WTC11 (cell line): ENCODE results near the gene ZCCHC7. TPM values are rescaled to one million over a fixed set of nuclear protein-coding genes. Genes with fewer than 3 reads are reported as not detected.
A peak's percentile ranks its signal among the peaks of the same experiment; 100 is the strongest.

Experiments
- ATAC-seq: fragments of 200-7000 bp; cut with Tn5 transposase; 2 replicates; pipeline ENCODE4 v1.10.0; 2021; ENCODE audit warnings: mild to moderate bottlenecking, moderate library complexity
- CTCF ChIA-PET: fragments of 300-600 bp; sonication (Branson Sonifier 250); formaldehyde crosslinking; loops from one replicate; lab custom pipeline; 2021; ENCODE audit warnings: antibody characterized with exemption; lab: Charles Lee
- POLR2A ChIA-PET: fragments of 350-600 bp; sonication (Branson Sonifier 250); formaldehyde crosslinking; loops from one replicate; lab custom pipeline; 2021; ENCODE audit warnings: antibody characterized with exemption; lab: Charles Lee
- DNase-seq: peaks from one replicate; pipeline ENCODE4 v3.0.0; 2021; ENCODE audit warnings: low spot score
- H3K27ac Mint-ChIP-seq: 2 replicates; pipeline ENCODE4 v1.8.0; 2021; ENCODE audit warnings: mixed read lengths
- H3K27me3 Mint-ChIP-seq: 2 replicates; pipeline ENCODE4 v1.8.0; 2021; ENCODE audit warnings: low read depth, mild to moderate bottlenecking, moderate library complexity, mixed read lengths
- H3K36me3 Mint-ChIP-seq: 2 replicates; pipeline ENCODE4 v1.8.0; 2021; ENCODE audit warnings: mixed read lengths
- H3K4me1 Mint-ChIP-seq: 2 replicates; pipeline ENCODE4 v1.8.0; 2022; ENCODE audit warnings: mixed read lengths
- H3K4me3 Mint-ChIP-seq: 2 replicates; pipeline ENCODE4 v1.8.0; 2021; ENCODE audit warnings: mild to moderate bottlenecking, moderate library complexity, mixed read lengths
- H3K9me3 Mint-ChIP-seq: 2 replicates; pipeline ENCODE4 v1.8.0; 2021; ENCODE audit warnings: mixed read lengths
- ATF1 ChIP-seq: sonication (generic); formaldehyde crosslinking; IDR thresholded peaks from 2 replicates; pipeline ENCODE4 v1.8.1; 2023; ENCODE audit warnings: mild to moderate bottlenecking, moderate library complexity, missing genetic modification reagents
- ATF2 ChIP-seq: sonication (generic); formaldehyde crosslinking; IDR thresholded peaks from 2 replicates; pipeline ENCODE4 v1.8.1; 2022; ENCODE audit warnings: low read depth, missing genetic modification reagents, borderline replicate concordance
- CTCF ChIP-seq: fragments of 200-600 bp; IDR thresholded peaks from 2 replicates; pipeline ENCODE4 v1.8.0; 2022; ENCODE audit warnings: antibody characterized with exemption
- E2F1 ChIP-seq: sonication (generic); formaldehyde crosslinking; IDR thresholded peaks from 2 replicates; pipeline ENCODE4 v1.8.0; 2022; ENCODE audit warnings: mild to moderate bottlenecking, missing genetic modification reagents
- ERG ChIP-seq: fragments of 250-450 bp; sonication (Bioruptor Pico); IDR thresholded peaks from 2 replicates; pipeline ENCODE4 v1.8.0; 2021; ENCODE audit warnings: mild to moderate bottlenecking
- ESRRA ChIP-seq: sonication (generic); formaldehyde crosslinking; IDR thresholded peaks from 2 replicates; pipeline ENCODE4 v1.8.1; 2022; ENCODE audit warnings: mild to moderate bottlenecking, missing genetic modification reagents, borderline replicate concordance
- FOXJ3 ChIP-seq: sonication (generic); formaldehyde crosslinking; IDR thresholded peaks from 2 replicates; pipeline ENCODE4 v1.9.0; 2021; ENCODE audit warnings: missing genetic modification reagents, mild to moderate bottlenecking, borderline replicate concordance
- FOXK1 ChIP-seq: sonication (generic); formaldehyde crosslinking; IDR thresholded peaks from 2 replicates; pipeline ENCODE4 v1.8.0; 2022; ENCODE audit warnings: mild to moderate bottlenecking, moderate library complexity, missing genetic modification reagents
- HMGA2 ChIP-seq: fragments of 250-450 bp; sonication (Bioruptor Pico); IDR thresholded peaks from 2 replicates; pipeline ENCODE4 v1.4.0; 2021; ENCODE audit warnings: mild to moderate bottlenecking, moderate library complexity
- HMGXB4 ChIP-seq: sonication (generic); formaldehyde crosslinking; IDR thresholded peaks from 2 replicates; pipeline ENCODE4 v1.8.1; 2023; ENCODE audit warnings: mild to moderate bottlenecking, moderate library complexity, missing genetic modification reagents
- JAZF1 ChIP-seq: fragments of 250-450 bp; sonication (Bioruptor Pico); IDR thresholded peaks from 2 replicates; pipeline ENCODE4 v1.9.0; 2021; ENCODE audit warnings: moderate library complexity, mild to moderate bottlenecking, inconsistent platforms
- MYBL2 ChIP-seq: sonication (generic); formaldehyde crosslinking; IDR thresholded peaks from 2 replicates; pipeline ENCODE4 v1.8.1; 2023; ENCODE audit warnings: mild to moderate bottlenecking, moderate library complexity, missing genetic modification reagents
- NR1H2 ChIP-seq: sonication (generic); formaldehyde crosslinking; IDR thresholded peaks from 2 replicates; pipeline ENCODE4 v1.9.0; 2021; ENCODE audit warnings: mild to moderate bottlenecking, moderate library complexity, missing genetic modification reagents
- NR2C2 ChIP-seq: sonication (generic); formaldehyde crosslinking; IDR thresholded peaks from 2 replicates; pipeline ENCODE4 v1.8.0; 2022; ENCODE audit warnings: mild to moderate bottlenecking, missing genetic modification reagents
- PREB ChIP-seq: sonication (generic); formaldehyde crosslinking; IDR thresholded peaks from 2 replicates; pipeline ENCODE4 v1.8.1; 2022; ENCODE audit warnings: mild to moderate bottlenecking, missing genetic modification reagents, moderate library complexity, borderline replicate concordance
- SMAD3 ChIP-seq: sonication (generic); formaldehyde crosslinking; IDR thresholded peaks from 2 replicates; pipeline ENCODE4 v1.8.0; 2022; ENCODE audit warnings: missing genetic modification reagents, mild to moderate bottlenecking, borderline replicate concordance
- SMAD4 ChIP-seq: sonication (generic); formaldehyde crosslinking; IDR thresholded peaks from 2 replicates; pipeline ENCODE4 v1.8.0; 2022; ENCODE audit warnings: mild to moderate bottlenecking, missing genetic modification reagents
- STAT6 ChIP-seq: sonication (generic); formaldehyde crosslinking; conservative IDR thresholded peaks from 2 replicates; pipeline ENCODE4 v1.8.1; 2023; ENCODE audit warnings: mild to moderate bottlenecking, low read depth, missing genetic modification reagents, moderate library complexity
- ZNF263 ChIP-seq: sonication (generic); formaldehyde crosslinking; IDR thresholded peaks from 2 replicates; pipeline ENCODE4 v1.8.1; 2022; ENCODE audit warnings: low read depth, mild to moderate bottlenecking, moderate library complexity, missing genetic modification reagents
- ZNF416 ChIP-seq: fragments of 250-450 bp; sonication (Bioruptor Pico); IDR thresholded peaks from 2 replicates; pipeline ENCODE4 v1.9.0; 2021; ENCODE audit warnings: mild to moderate bottlenecking, inconsistent platforms
- ZSCAN18 ChIP-seq: fragments of 250-450 bp; sonication (Bioruptor Pico); IDR thresholded peaks from 2 replicates; pipeline ENCODE4 v2.1.2; 2022; ENCODE audit warnings: mild to moderate bottlenecking, moderate library complexity
- total RNA-seq: library from RNA; stranded (reverse); gene quantifications from 3 replicates; pipeline ENCODE4 v1.2.3, GENCODE V29; 2021

Gene ZCCHC7
- total RNA-seq, 1 experiment from 2014 or later = 30.1 TPM

- TF ChIP-seq HMGXB4 (CRISPR knock-in tag) (no peak), CTCF (no peak), ATF2 (CRISPR knock-in tag) (no peak), FOXK1 (CRISPR knock-in tag) (no peak), PREB (CRISPR knock-in tag) (no peak)
These were observed 139.6 kb downstream of the ZCCHC7 start (continued) for GRCh38 chr9:37259951-37260350.

GRCh38 chr9:37262410-37262809 is 142.0 kb downstream of the ZCCHC7 start:
- no peaks in the 10 kb centered on the region for H3K27me3 Mint-ChIP-seq
- no peaks in the 10 kb centered on the region for H3K36me3 Mint-ChIP-seq
- ChIA-PET POLR2A (no interaction called here), CTCF (interaction anchor here (0.6 to 3.2 kb wide), 6 partner anchors 11 to 266 kb away, joined by 3 to 37 read pairs (median 4); partner anchors contain the start of gene ZCCHC7)
- DNase-seq (peak; percentile 38), ATAC-seq (peak; percentile 57; the same call in 1 of the 2 replicates)
- peaks cover 37% of the 10 kb centered on the region for H3K4me1 Mint-ChIP-seq
- H3K9me3 Mint-ChIP-seq = no peaks in the 10 kb centered on the region
- H3K4me3 Mint-ChIP-seq = no peak overlapping the region
- no peak overlapping the region for H3K27ac Mint-ChIP-seq
- no peak for TF ChIP-seq ZNF263 (CRISPR knock-in tag)
- TF ChIP-seq HMGA2 (CRISPR knock-in tag) = no peak
- TF ChIP-seq NR2C2 (CRISPR knock-in tag) = no peak
- no peak for TF ChIP-seq ATF1 (CRISPR knock-in tag)
- TF ChIP-seq ZNF416 = no peak
- TF ChIP-seq JAZF1 (CRISPR knock-in tag) = no peak
- no peak for TF ChIP-seq ESRRA
- no peak for TF ChIP-seq MYBL2
- no peak for TF ChIP-seq ERG (CRISPR knock-in tag)
- TF ChIP-seq SMAD3 (CRISPR knock-in tag) = no peak
- no peak for TF ChIP-seq SMAD4 (CRISPR knock-in tag)
- TF ChIP-seq FOXJ3 (CRISPR knock-in tag) = no peak
- TF ChIP-seq STAT6 = no peak
- TF ChIP-seq ZSCAN18 = no peak
- no peak for TF ChIP-seq E2F1 (CRISPR knock-in tag)
- TF ChIP-seq NR1H2 (CRISPR knock-in tag) = no peak
